Activated naive CD4-positive, alpha-beta T cell treated with anti-CD3 and anti-CD28 coated beads, Interleukin-2, amount 10 ng/mL, durations not matched to agents 7 days and 5 days (primary cell): Measurements from ENCODE around the gene DUSP1.

Experiments
- CTCF ChIA-PET: fragments of 350-600 bp; sonication (Branson Sonifier 250); formaldehyde crosslinking; loops from one replicate; lab custom pipeline; 2021; ENCODE audit warnings: antibody characterized with exemption; lab: Charles Lee
- DNase-seq: peaks from one replicate; pipeline ENCODE4 v3.0.0-alpha.2; 2020
- H3K27ac Mint-ChIP-seq: one replicate; pipeline ENCODE4 v1.8.0; 2021; ENCODE audit warnings: mild to moderate bottlenecking, moderate library complexity, mixed read lengths
- H3K27me3 Mint-ChIP-seq: one replicate; pipeline ENCODE4 v1.8.0; 2021; ENCODE audit warnings: mild to moderate bottlenecking, mixed read lengths
- H3K36me3 Mint-ChIP-seq: one replicate; pipeline ENCODE4 v1.8.0; 2021; ENCODE audit warnings: mixed read lengths
- H3K4me1 Mint-ChIP-seq: one replicate; pipeline ENCODE4 v1.8.0; 2021; ENCODE audit warnings: mixed read lengths
- H3K4me3 Mint-ChIP-seq: one replicate; pipeline ENCODE4 v1.8.0; 2021; ENCODE audit warnings: mild to moderate bottlenecking, moderate library complexity, mixed read lengths
- H3K9me3 Mint-ChIP-seq: one replicate; pipeline ENCODE4 v1.8.0; 2021; ENCODE audit warnings: mixed read lengths

DUSP1 gene

DNA sequence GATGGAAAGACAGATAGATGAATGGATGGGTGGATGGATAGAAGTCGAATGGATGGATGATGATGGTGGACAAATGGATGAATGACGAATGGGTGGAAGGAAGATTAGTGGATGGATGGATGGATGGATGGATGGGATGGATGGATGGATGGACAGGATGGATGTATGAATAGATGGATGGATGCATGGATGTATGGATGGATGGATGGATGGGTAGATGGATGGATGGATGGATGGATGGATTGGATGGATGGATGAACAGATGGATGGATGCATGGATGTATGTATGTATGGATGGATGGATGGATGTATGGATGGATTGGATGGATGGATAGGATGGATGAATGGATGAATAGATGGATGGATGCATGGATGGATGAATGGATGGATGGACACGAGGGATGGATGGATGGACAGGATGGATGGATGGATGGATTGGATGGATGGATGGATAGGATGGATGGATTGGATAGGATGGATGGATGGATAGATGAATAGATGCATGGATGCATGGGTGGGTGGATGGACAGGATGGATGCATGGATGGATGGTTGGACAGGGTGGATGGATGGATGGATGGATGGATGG is 52.4 kb downstream of the DUSP1 start:
- Mint-ChIP-seq H3K4me3 (no peak overlapping the region), H3K9me3 (no peaks in the 10 kb centered on the region), H3K4me1 (peaks cover 7% of the 10 kb centered on the region), H3K36me3 (no peaks in the 10 kb centered on the region), H3K27me3 (peaks cover 14% of the 10 kb centered on the region), H3K27ac (no peak overlapping the region)
- no peak for DNase-seq
- CTCF ChIA-PET = interaction anchor here (1.2 to 3.0 kb wide), 2 partner anchors 210 to 213 kb away, joined by 3 to 74 read pairs; no protein-coding TSS in a partner anchor
